Measurements from ENCODE around the gene GSDMA.

GRCh38 chr17:39963829-39964228, 1.0 kb downstream of the GSDMA start:
- TF ChIP-seq ADNP (tag; IDR thresholded peaks at IDR 0.05) (no peak), DPF2 (IDR thresholded peaks at IDR 0.05) (no peak), FOS (IDR thresholded peaks at IDR 0.05; ENCODE audit: extremely low read depth, insufficient read length) (no peak), TCF7L2 (IDR thresholded peaks at IDR 0.05; ENCODE audit: low read depth, low read length) (no peak), CBFB (CRISPR knock-in tag; IDR thresholded peaks at IDR 0.05) (no peak), POLR2AphosphoS2 (IDR thresholded peaks at IDR 0.05; ENCODE audit: low read length) (no peak)

Data from K562 (cell line).